ENCODE data around the gene SCAI.

- TF ChIP-seq CTCF (IDR thresholded peaks at IDR 0.05) = peak; percentile 98 to 100 (median 99)
- peak; percentile 33 to 67 (median 62) for TF ChIP-seq POLR2A (IDR thresholded peaks at IDR 0.05)
Measured at GRCh38 chr9:125143377-125144090, at the start of gene SCAI.
